Right cardiac atrium (tissue), 5 donors: ENCODE results near the gene IGLON5. TPM values are rescaled to one million over a fixed set of nuclear protein-coding genes. Genes with fewer than 3 reads are reported as not detected.

Source experiments
- ATAC-seq, 2 donors: fragments of 200-7000 bp; cut with Tn5 transposase; one replicate each; pipeline versions ENCODE4 v1.8.0 to v1.9.1; 2020; ENCODE audit warnings: moderate library complexity in 2 of 2, mild to moderate bottlenecking in 1 of 2
- DNase-seq, 3 donors: peaks; one replicate each; pipeline ENCODE4 v3.0.0-alpha.2; 2020
- H3K27ac ChIP-seq: one replicate; pipeline ENCODE4 v1.5.1; 2013; ENCODE audit warnings: mild to moderate bottlenecking, low read length, control low read depth, moderate library complexity
- H3K27me3 ChIP-seq: one replicate; pipeline ENCODE4 v1.6.1; 2013; ENCODE audit not compliant: control insufficient read depth, insufficient read depth
- H3K4me1 ChIP-seq: one replicate; pipeline ENCODE4 v1.6.1; 2013; ENCODE audit warnings: low read length; ENCODE audit not compliant: control insufficient read depth, insufficient read depth
- H3K4me3 ChIP-seq: one replicate; pipeline ENCODE4 v1.5.1; 2013; ENCODE audit warnings: low read length, control low read depth
- H3K9me3 ChIP-seq: one replicate; pipeline ENCODE4 v1.6.1; 2013; ENCODE audit warnings: low read length; ENCODE audit not compliant: control insufficient read depth
- whole genome bisulfite sequencing: extraction: QIAGEN DNeasy Blood & Tissue Kit; methylation state at CpG from one replicate; pipeline ENCODE4 v1.1.7; 2013; 5-methylcytosine and 5-hydroxymethylcytosine counted together
- intact Hi-C, 4 donors: fragments of 100-400 bp; cut with DNase I; formaldehyde crosslinking; loops; one replicate each; pipeline versions ENCODE4 v1.11.0 to v1.14.0; 2022 to 2023
- polyA plus RNA-seq: library from polyadenylated mRNA; stranded (reverse); fragments of 200-250 nt; gene quantifications from one replicate; pipeline ENCODE4 v1.2.3, GENCODE V29; 2013
- total RNA-seq, 4 donors: library from RNA; stranded (reverse); fragmentation: NEBNext Ultra II Directional; extraction: Animal tissue kit (Norgen Biotek cat#: 25700); gene quantifications; one replicate each; pipeline ENCODE4 v1.2.1, GENCODE V29; 2021
- donor health status: healthy with polysubstance abuse.
- donor health status: DM: no; HTN: yes; CAD: no.
- donor health status: DM: no; HTN: no; CAD: no.
- donor health status: DM: no; HTN: yes; CAD: no; lungs with severe emphysema.
- donor health status: DM: yes; HTN: yes; CAD: no.

Gene IGLON5
- total and polyA plus RNA-seq, 5 donors = 0.07 to 0.31 TPM; not detected in 3

DNA sequence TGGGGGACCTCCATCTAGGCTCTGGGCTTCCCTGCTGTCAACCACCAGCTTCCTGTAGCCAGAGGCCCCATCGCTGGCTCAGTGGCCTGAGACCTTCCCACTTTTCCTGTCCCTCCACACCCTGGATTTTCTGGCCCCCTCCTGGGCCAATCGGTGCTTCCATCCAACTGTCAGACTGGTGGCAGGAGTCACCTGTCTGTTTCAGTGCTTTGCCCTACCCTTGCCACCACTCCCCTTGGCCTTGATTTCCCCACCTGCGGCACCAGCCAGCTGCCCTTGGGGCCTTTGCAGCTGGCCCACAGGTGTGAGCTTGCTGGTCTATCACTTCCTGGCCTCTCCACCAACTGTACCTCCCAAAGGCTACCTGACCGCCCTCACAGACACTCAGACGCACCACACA lies 18.0 kb downstream of the IGLON5 start:
- intact Hi-C loops = no loop called here
- H3K27ac ChIP-seq = no peak overlapping the region
- ATAC-seq (no peak), DNase-seq (peak in 1 of 3 donors; percentile 30)
- WGBS = 91% methylated on average over 5 of the region's 5 CpGs
- no peaks in the 10 kb centered on the region for H3K27me3 ChIP-seq
- H3K9me3 ChIP-seq = no peaks in the 10 kb centered on the region
- H3K4me3 ChIP-seq = no peak overlapping the region
- no peaks in the 10 kb centered on the region for H3K4me1 ChIP-seq

DNA sequence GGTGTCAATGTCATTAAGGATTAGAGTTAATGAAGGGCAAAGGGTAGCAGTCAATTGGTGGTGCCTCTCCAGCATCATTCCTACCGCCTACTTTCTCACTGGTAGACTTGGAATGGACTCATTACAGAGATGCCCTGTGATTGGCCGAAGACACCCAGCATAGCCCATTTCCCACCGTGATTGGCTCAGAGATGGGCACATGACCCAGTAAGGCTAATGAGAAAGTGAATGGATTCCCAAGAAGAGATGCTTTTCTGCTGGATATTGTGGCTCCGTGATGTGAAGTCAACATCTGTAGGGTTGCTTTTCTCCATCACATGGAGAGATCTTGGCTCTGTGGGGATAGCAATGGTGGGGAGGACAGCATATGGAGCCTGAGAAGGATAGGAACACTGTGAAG lies 18.9 kb downstream of the IGLON5 start:
- intact Hi-C loops = loop anchor here in 1 of 4 donors (10.0 kb wide), 2 partner anchors 64 to 324 kb away; partner anchors contain the start of gene C19orf84
- WGBS = 95% methylated on average over 4 of the region's 4 CpGs
- no peak for ATAC-seq

DNA sequence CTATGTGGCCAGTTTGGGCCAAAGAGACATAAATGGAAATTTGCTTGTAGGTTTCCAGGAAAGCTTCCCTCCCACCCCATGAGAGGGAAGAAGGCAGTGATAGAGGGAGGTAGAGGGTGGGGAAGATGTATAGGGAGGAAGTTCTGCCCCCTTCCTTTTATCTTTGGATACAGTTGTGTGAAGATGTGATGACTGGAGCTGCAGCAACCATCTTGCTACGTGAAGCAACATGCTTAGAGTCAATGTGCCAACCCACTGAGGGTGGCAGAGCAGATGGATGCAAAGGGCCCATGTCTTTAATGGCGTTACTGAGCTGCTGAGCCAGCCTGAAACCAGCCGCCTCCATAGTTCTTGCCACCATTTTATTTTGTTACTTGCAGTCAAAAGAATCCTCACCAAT lies 19.7 kb downstream of the IGLON5 start:
- ATAC-seq (no peak), DNase-seq (no peak)
- Histone ChIP-seq H3K27ac (no peak overlapping the region), H3K27me3 (no peaks in the 10 kb centered on the region), H3K4me3 (no peak overlapping the region), H3K9me3 (no peaks in the 10 kb centered on the region), H3K4me1 (no peaks in the 10 kb centered on the region)
- intact Hi-C loops = loop anchor here in 1 of 4 donors (10.0 kb wide), 2 partner anchors 64 to 324 kb away; partner anchors contain the start of gene C19orf84
- 74% methylated on average over 3 of the region's 3 CpGs for WGBS

More for the DNA sequence above, 18.9 kb downstream of the IGLON5 start:
- Histone ChIP-seq H3K4me1 (no peaks in the 10 kb centered on the region), H3K4me3 (no peak overlapping the region), H3K9me3 (no peaks in the 10 kb centered on the region), H3K27me3 (no peaks in the 10 kb centered on the region), H3K27ac (no peak overlapping the region)
- no peak for DNase-seq

DNA sequence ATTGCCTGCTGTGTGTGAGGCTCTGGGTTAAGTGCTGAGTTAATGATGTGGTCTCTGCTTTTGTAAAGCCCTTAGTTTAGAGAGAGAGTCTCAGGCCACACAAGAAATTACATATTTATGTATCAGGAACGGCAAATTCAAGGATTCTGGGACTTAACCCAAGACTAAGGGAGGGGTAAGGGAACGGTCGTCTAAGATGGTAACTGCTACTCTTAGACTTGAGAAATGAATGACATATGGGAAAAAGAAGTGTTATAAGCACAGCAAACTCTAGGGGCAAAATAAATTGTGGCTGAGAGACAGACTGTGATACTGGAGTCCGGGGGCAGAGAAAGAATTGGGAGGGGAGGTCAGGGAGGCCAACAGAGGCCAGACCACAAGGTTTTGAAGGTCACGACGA lies 20.3 kb downstream of the IGLON5 start:
- Histone ChIP-seq H3K27ac (no peak overlapping the region), H3K4me3 (no peak overlapping the region), H3K27me3 (no peaks in the 10 kb centered on the region), H3K4me1 (no peaks in the 10 kb centered on the region), H3K9me3 (no peaks in the 10 kb centered on the region)
- WGBS = 91% methylated on average over 6 of the region's 6 CpGs
- intact Hi-C loops = loop anchor here in 1 of 4 donors (10.0 kb wide), 2 partner anchors 63 to 323 kb away; partner anchors contain the start of gene C19orf84
- no peak for ATAC-seq
- no peak for DNase-seq

DNA sequence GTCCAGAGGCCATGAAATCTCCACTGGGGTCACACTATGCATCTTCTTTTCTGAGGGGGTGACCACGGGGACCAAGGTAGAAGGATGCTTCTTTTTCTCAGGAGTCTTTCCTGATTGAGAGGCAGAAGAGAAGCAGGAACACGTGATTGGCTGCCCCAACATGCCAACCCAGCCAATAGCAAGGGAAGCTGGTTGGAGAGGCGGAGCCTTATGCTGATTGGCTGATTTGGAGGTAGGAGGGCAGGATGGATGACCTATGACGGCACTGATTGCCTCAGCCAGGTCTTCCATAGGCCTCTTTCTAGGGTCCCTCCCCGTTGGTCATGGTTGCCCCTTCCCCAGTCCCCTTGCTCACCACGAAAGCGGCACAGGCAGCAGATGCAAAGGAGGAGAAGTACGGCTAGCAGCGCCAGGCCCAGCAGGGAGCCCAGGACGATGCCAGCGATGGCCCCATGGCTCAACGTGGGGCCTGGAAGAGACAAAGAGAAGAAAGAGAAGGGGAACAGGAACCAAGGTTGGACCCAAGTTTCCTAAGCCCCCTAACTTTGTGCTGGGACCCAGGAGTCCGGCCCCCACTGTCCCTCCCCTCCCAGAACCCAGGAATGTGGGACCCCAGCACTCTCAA lies 22.5 kb downstream of the IGLON5 start:
- intact Hi-C loops = loop anchor here in 1 of 4 donors (10.0 kb wide), 2 partner anchors 61 to 321 kb away; partner anchors contain the start of gene C19orf84
- no peaks in the 10 kb centered on the region for H3K4me1 ChIP-seq
- ATAC-seq (no peak), DNase-seq (peak in 1 of 3 donors; percentile 29)
- H3K4me3 ChIP-seq = no peak overlapping the region
- H3K9me3 ChIP-seq = no peaks in the 10 kb centered on the region
- no peaks in the 10 kb centered on the region for H3K27me3 ChIP-seq
- no peak overlapping the region for H3K27ac ChIP-seq
- 90% methylated on average over 13 of the region's 13 CpGs for WGBS

DNA sequence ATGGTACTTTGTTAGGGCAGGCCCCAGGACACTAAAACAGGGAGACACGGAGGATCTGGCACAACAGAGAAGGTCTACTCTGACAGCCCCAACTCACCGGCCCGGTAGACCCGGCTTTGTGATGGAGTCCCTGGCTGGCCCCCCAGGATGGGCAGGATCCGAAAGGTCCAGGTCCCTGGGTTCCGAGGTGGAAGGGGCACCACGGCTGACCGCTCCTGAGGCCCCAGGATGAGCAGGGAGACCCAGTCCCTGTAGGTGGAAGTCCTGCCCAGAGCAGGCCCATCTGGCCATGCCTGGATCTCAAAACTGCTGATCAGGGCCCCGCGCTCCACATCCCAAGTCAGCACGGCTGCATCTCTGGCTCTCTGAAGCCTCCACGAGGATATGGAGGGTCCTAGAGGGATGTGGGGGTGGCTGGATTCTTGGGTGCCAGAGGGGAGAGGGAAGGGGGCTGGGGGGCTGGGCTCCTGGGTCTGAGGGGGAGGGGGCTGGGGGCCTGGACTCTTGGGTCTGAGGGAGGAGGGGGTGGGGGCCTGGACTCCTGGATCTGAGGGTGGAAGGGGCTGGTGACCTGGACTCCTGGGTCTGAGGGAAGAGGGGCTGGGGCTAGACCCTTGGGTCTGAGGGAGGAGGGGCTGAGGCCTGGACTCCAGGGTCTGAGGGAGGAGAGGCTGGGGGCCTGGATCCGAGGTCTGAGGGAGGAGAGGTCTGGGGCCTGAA lies 25.9 kb downstream of the IGLON5 start:
- H3K27ac ChIP-seq = no peak overlapping the region
- no peaks in the 10 kb centered on the region for H3K4me1 ChIP-seq
- DNase-seq (peak in 1 of 3 donors; percentile 46), ATAC-seq (no peak)
- intact Hi-C loops = loop anchor here in 1 of 4 donors (10.0 kb wide), 2 partner anchors 58 to 318 kb away; partner anchors contain the start of gene C19orf84
- H3K27me3 ChIP-seq = no peaks in the 10 kb centered on the region
- no peak overlapping the region for H3K4me3 ChIP-seq
- 95% methylated on average over 13 of the region's 13 CpGs for WGBS
- no peaks in the 10 kb centered on the region for H3K9me3 ChIP-seq

DNA sequence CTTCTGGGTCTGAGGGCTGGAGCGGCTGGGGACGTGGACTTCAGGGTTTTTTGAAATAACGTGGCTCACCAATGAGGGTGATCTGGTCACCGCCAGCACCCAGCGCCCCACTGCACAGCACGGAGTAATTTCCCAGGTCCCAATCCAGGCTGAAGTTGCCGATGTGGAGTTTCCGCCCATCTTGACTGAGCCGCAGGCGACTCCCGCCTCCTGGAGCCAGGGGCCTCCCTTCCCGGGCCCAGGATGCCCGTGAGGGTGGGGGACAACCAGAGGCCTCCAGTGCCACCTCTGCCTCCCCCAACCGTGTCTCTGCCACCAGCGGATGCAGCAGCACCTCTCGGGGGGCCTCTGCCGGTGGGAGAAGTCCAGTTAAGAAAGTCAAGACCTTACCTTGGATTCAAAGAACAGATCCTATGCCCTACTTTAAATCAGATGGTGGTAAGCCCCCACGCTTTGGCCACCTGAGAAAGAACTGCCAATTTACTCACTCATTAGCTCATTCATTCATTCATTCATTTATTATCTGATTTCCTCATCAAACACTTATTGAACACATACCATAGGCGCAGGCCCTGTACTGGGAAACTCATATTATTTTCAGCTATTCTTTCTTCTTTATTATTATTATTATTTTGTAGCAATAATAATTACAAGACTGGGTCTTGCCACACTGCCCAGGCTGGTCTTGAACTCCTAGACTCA lies 26.6 kb downstream of the IGLON5 start:
- H3K4me3 ChIP-seq = no peak overlapping the region
- WGBS = 83% methylated on average over 19 of the region's 19 CpGs
- peak in 1 of 3 donors; percentile 45 for DNase-seq

DNA sequence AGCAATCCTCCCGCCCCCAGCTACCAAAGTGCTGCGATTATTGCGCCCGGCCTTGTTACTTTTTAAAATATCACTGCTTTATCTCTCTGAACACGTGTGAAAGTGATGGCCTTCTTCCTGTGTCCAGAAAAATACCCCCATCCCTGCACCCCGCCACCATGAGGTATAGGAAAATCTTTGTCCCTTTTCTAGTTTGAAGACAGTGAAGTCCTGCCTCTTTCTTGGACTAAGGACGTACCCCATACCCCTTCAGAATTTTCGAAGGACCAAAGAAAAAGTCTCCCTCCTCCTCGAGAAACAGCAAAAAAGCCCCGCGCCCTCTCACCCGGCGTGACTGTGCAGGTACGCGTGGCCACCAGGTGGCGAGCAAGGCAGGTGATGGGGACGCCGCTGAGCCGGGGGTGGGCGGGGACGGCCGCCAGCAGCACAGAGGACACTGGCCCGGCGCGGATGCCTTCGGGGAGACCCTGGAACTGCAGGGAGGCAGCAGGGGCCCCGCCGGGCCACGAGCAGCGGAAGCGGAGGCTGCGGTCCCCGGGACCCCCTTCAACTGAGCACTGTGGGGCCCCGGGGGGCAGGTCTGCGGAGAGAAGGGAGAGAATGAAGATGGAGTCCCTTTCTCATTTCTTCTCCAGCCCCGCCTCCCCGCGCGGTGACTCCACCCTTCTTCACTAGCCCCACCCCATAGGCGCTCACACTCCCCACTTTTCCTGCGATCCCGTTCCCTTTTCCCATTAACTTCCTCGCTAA lies 27.3 kb downstream of the IGLON5 start:
- Histone ChIP-seq H3K27me3 (no peaks in the 10 kb centered on the region), H3K27ac (no peak overlapping the region), H3K9me3 (no peaks in the 10 kb centered on the region), H3K4me3 (peak overlapping the region; percentile 62), H3K4me1 (no peaks in the 10 kb centered on the region)
- DNase-seq = peak; percentile 88 to 95 (median 93)
- intact Hi-C loops = loop anchor here in 1 of 4 donors (1.0 to 10.0 kb wide), 3 partner anchors 28 to 316 kb away; partner anchors contain the start of genes C19orf84 and ETFB
- WGBS = 4% methylated on average over 43 of the region's 43 CpGs
- peak; percentile 78 to 83 for ATAC-seq

More for the DNA sequence above, 26.6 kb downstream of the IGLON5 start:
- no peak for ATAC-seq
- H3K9me3 ChIP-seq = no peaks in the 10 kb centered on the region
- intact Hi-C loops = loop anchor here in 1 of 4 donors (10.0 kb wide), 2 partner anchors 57 to 317 kb away; partner anchors contain the start of gene C19orf84
- H3K27ac ChIP-seq = no peak overlapping the region
- H3K27me3 ChIP-seq = no peaks in the 10 kb centered on the region
- H3K4me1 ChIP-seq = no peaks in the 10 kb centered on the region

DNA sequence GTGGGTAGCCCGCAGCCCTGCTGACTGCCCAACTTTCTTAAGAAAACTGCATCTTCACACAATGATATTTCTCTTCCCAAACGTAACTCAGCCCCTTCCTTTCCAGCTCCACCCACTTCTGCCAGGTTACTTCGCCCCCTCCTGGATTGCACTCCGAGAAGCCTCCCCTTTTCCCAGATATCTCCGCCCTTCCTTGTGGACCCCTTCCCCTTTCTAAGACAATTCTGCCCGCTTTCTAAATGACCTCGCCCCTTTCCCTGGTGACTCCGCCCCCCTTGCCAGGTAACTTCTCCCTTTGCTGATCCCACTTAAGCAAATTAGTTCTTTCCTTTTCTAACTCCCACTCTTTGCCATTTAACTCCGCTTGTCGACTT lies 27.9 kb downstream of the IGLON5 start:
- intact Hi-C loops = loop anchor here in 1 of 4 donors (1.0 to 10.0 kb wide), 3 partner anchors 27 to 316 kb away; partner anchors contain the start of genes C19orf84 and ETFB
- Histone ChIP-seq H3K4me1 (no peaks in the 10 kb centered on the region), H3K9me3 (no peaks in the 10 kb centered on the region), H3K4me3 (peak overlapping the region; percentile 62), H3K27ac (peak overlapping the region; percentile 14), H3K27me3 (no peaks in the 10 kb centered on the region)
- under 1% methylated on average over 10 of the region's 10 CpGs for WGBS
- ATAC-seq (no peak), DNase-seq (no peak)
